ENCODE results near the gene ERVFRD-1. TPM values are rescaled to one million over a fixed set of nuclear protein-coding genes. Genes with fewer than 3 reads are reported as not detected.

The ERVFRD-1 gene
- total RNA-seq, 6 experiments from 2014 or later: 0.12 TPM; not detected in 5

DNA sequence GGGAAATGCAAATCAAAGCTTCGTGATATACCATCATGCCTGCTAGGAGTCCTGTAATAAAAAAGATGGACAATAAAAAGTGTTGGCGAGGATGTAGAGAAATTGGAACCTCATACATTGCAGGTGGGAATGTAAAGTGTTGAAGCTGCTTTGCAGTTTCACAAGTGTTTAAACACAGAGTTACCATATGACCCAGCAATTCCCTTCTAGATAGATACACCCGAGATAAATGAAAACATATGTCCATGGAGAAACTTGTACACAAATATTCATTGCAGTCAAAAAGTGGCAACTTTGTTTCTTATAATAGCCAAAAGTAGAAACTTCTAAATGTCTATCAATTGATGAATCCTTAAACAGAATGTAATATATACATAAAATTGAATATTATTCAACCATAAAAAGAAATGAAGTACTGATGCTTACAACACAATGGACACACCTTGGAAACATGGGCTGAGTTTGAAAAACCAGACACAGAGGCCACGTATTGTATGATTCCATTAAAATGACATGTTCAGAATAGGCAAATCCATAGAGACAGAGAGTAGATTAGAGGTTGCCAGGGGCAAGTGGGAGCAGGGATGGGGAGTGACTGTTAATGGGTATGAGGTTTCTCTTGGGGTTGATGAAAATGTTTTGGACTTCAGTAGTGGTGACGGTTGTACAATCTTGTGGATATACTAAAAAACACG, 20.8 kb upstream of the ERVFRD-1 start:
- H3K27ac ChIP-seq: no peak overlapping the region
- intact Hi-C loops (cut with DNase I): no loop called here
- H3K4me1 ChIP-seq: no peaks in the 10 kb centered on the region
- no peaks in the 10 kb centered on the region for H3K27me3 ChIP-seq
- H3K36me3 ChIP-seq: peaks cover 0 to 14% (median 6%) of the 10 kb centered on the region in 4 donors
- H3K9me3 ChIP-seq: no peaks in the 10 kb centered on the region
- 87% methylated on average over 6 of the region's 6 CpGs for WGBS (ENCODE audit: insufficient coverage, low coverage, low lambda C conversion rate, missing lambda C conversion rate)
- TF ChIP-seq POLR2A (IDR thresholded peaks at IDR 0.05): no peak
- TF ChIP-seq, protein P1, sequence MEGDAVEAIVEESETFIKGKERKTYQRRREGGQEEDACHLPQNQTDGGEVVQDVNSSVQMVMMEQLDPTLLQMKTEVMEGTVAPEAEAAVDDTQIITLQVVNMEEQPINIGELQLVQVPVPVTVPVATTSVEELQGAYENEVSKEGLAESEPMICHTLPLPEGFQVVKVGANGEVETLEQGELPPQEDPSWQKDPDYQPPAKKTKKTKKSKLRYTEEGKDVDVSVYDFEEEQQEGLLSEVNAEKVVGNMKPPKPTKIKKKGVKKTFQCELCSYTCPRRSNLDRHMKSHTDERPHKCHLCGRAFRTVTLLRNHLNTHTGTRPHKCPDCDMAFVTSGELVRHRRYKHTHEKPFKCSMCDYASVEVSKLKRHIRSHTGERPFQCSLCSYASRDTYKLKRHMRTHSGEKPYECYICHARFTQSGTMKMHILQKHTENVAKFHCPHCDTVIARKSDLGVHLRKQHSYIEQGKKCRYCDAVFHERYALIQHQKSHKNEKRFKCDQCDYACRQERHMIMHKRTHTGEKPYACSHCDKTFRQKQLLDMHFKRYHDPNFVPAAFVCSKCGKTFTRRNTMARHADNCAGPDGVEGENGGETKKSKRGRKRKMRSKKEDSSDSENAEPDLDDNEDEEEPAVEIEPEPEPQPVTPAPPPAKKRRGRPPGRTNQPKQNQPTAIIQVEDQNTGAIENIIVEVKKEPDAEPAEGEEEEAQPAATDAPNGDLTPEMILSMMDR (IDR thresholded peaks at IDR 0.05): no peak
- DNase-seq (no peak), ATAC-seq (no peak)
- no peak overlapping the region for H3K4me3 ChIP-seq

- DNase-seq (no peak), ATAC-seq (no peak)
- intact Hi-C loops (cut with DNase I): no loop called here
- no peaks in the 10 kb centered on the region for H3K4me1 ChIP-seq
- TF ChIP-seq POLR2A (IDR thresholded peaks at IDR 0.05): no peak
- TF ChIP-seq, protein P1 (IDR thresholded peaks at IDR 0.05): no peak
- no peak overlapping the region for H3K4me3 ChIP-seq
- peaks cover 0 to 13% (median 6%) of the 10 kb centered on the region in 4 donors for H3K36me3 ChIP-seq
- H3K27ac ChIP-seq: no peak overlapping the region
- no peaks in the 10 kb centered on the region for H3K9me3 ChIP-seq
- H3K27me3 ChIP-seq: no peaks in the 10 kb centered on the region
Measured at GRCh38 chr6:11130605-11131004, 19.1 kb upstream of the ERVFRD-1 start.

DNA sequence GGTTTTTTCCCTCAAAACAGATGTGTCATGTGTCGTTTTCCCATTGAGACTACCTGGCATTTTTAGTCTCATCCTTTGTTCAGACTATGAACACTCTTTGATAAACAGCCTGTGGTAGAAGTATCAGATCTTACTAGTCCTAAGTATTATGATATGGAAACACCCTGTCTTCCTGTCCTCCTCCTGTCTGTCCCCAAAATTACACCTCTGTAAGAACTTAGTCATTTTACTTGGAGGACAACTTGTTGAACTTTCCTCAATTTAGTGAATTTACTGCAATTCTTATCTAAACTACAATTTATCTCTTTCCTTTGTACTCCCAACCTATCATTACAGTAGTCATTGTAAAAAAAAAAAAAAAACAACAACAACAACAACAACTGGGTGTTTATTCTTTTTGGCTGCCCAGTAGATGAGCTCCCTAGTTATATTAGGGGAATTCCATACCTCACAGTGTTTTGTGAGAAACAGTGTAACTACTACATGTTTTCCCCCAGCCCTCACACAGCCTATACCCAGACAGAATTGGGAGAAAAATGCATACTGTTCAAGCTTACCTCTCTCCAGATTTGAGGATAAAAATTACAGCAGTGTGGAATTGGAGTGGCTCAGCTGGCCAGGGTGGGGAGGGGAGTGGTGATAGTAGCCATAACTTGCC, 18.5 kb upstream of the ERVFRD-1 start:
- H3K9me3 ChIP-seq: no peaks in the 10 kb centered on the region
- ATAC-seq: no peak
- H3K27ac ChIP-seq: no peak overlapping the region
- no peak overlapping the region for H3K4me3 ChIP-seq
- DNase-seq: no peak
- peaks cover 0 to 7% (median under 1%) of the 10 kb centered on the region in 4 donors for H3K36me3 ChIP-seq
- WGBS (ENCODE audit: insufficient coverage, low coverage, low lambda C conversion rate, missing lambda C conversion rate): no CpG with 5 or more reads among the region's 1 CpG
- no peaks in the 10 kb centered on the region for H3K4me1 ChIP-seq
- TF ChIP-seq, protein P1 (IDR thresholded peaks at IDR 0.05): no peak
- TF ChIP-seq POLR2A (IDR thresholded peaks at IDR 0.05): no peak
- H3K27me3 ChIP-seq: no peaks in the 10 kb centered on the region
- intact Hi-C loops (cut with DNase I): no loop called here

DNA sequence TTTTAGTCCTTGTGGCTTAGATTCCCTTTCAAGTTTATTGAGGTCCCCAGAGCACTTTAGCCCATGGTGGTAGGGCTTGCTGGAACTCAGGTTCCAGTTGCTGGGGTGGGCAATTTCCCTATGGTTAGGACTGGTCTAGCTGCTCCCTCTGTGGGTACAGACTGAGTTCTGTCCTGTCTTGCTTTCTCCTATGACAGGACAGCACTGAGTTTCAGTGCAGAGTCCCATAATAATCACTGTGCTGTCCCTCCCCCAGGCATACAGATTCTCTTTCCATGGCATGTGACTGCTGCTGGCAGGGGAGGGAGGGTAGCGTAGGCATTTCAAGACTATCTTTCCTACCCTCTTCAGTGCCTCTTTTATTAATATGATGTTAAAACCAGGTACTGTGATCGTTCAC, 17.1 kb upstream of the ERVFRD-1 start:
- DNase-seq (no peak), ATAC-seq (no peak)
- no peak for TF ChIP-seq POLR2A (IDR thresholded peaks at IDR 0.05)
- TF ChIP-seq, protein P1 (IDR thresholded peaks at IDR 0.05): no peak
- intact Hi-C loops (cut with DNase I): no loop called here
- no peaks in the 10 kb centered on the region for H3K27me3 ChIP-seq
- 100% methylated on average over 1 of the region's 2 CpGs for WGBS (ENCODE audit: insufficient coverage, low coverage, low lambda C conversion rate, missing lambda C conversion rate)
- H3K36me3 ChIP-seq: no peaks in the 10 kb centered on the region
- no peak overlapping the region for H3K4me3 ChIP-seq
- no peak overlapping the region for H3K27ac ChIP-seq
- no peaks in the 10 kb centered on the region for H3K9me3 ChIP-seq
- H3K4me1 ChIP-seq: no peaks in the 10 kb centered on the region

Data from right lobe of liver (tissue), 6 donors.